K562 (cell line): ENCODE results near the gene KRT81. TPM values are rescaled to one million over a fixed set of nuclear protein-coding genes. Genes with fewer than 3 reads are reported as not detected.

Experiments
- ATAC-seq: fragments of 200-7000 bp; cut with Tn5 transposase; 3 replicates; pipeline ENCODE4 v1.9.1; 2020; ENCODE audit warnings: moderate library complexity
- Bru-seq: library from RNA; stranded (reverse); fragments of 400-500 nt; gene quantifications from one replicate; lab custom pipeline; 2021; lab: Mats Ljungman, UMichigan
- BruChase-seq, 2 experiments: library from RNA; stranded (reverse); fragments of 400-500 nt; gene quantifications; one replicate each; lab custom pipeline; 2021; lab: Mats Ljungman, UMichigan
- BruUV-seq: library from RNA; stranded (reverse); fragments of 400-500 nt; replicated peaks from 2 replicates; lab custom pipeline; 2021; lab: Mats Ljungman, UMichigan
- CTCF ChIA-PET: fragments of 300-600 bp; formaldehyde crosslinking; extraction: SDS; loops from one replicate; lab custom pipeline; 2021; ENCODE audit warnings: low intra/inter-chr PET ratio; lab: Yijun Ruan, JAX
- POLR2A ChIA-PET: fragments of 300-600, 350-650 bp; sonication (Branson Sonifier 250); formaldehyde crosslinking; extraction: SDS; loops from one replicate; lab custom pipeline; 2021; ENCODE audit warnings: antibody characterized with exemption, inconsistent platforms; lab: Yijun Ruan, JAX
- DNase-seq, 4 experiments: peaks; one replicate each; pipeline versions ENCODE4 v3.0.0 to v3.0.0-alpha.2; 2011 to 2018; ENCODE audit warnings: low spot score in 3 of 4, mixed read lengths in 3 of 4; ENCODE audit errors: extremely low read depth in 1 of 4
- FAIRE-seq: peaks from 2 replicates; lab custom pipeline; 2011; peaks lifted over from hg19 to GRCh38; lab: Jason Lieb, UNC
- H2AFZ ChIP-seq: 2 replicates; pipeline ENCODE4 v1.6.0; 2011; ENCODE audit warnings: low read depth, low read length, control low read depth, inconsistent platforms
- H3K27ac ChIP-seq: fragments of 200-600 bp; 3 replicates; pipeline ENCODE4 v1.8.0; 2011; ENCODE audit warnings: low read depth, mild to moderate bottlenecking, control low read depth, inconsistent platforms, low read length, moderate library complexity, mixed read lengths; ENCODE audit errors: extremely low read depth
- H3K27me3 ChIP-seq, 2 experiments: fragments of 300-600 bp in 1 of 2; 2 replicates in 1 of 2; 3 replicates in 1 of 2; pipeline versions ENCODE4 v1.6.0 to v1.8.0; 2011; ENCODE audit warnings: inconsistent platforms in 2 of 2, low read length in 2 of 2, mild to moderate bottlenecking in 1 of 2, mixed read lengths in 1 of 2, moderate library complexity in 1 of 2; ENCODE audit not compliant: control insufficient read depth in 2 of 2, insufficient read depth in 2 of 2
- H3K36me3 ChIP-seq: fragments of 300-600 bp; 3 replicates; pipeline ENCODE4 v1.8.0; 2011; ENCODE audit warnings: mild to moderate bottlenecking, low read length, inconsistent platforms; ENCODE audit not compliant: control insufficient read depth, insufficient read depth
- H3K4me1 ChIP-seq, 2 experiments: fragments of 200-600 bp in 1 of 2; replicated peaks in 1 of 2; 2 replicates in 1 of 2; 3 replicates in 1 of 2; pipeline versions ENCODE4 v1.5.1 to v1.8.0; 2011; ENCODE audit warnings: inconsistent platforms in 2 of 2, low read length in 2 of 2, mild to moderate bottlenecking in 1 of 2, mixed read lengths in 1 of 2, moderate library complexity in 1 of 2; ENCODE audit not compliant: control insufficient read depth in 2 of 2, insufficient read depth in 2 of 2
- H3K4me2 ChIP-seq: 2 replicates; pipeline ENCODE4 v1.6.1; 2011; ENCODE audit warnings: low read length, control low read depth, inconsistent platforms, mixed read lengths; ENCODE audit not compliant: insufficient read depth
- H3K4me3 ChIP-seq: fragments of 200-600 bp; sonication (generic), shearing (Covaris generic); 2 replicates; pipeline ENCODE4 v1.5.1; 2016; ENCODE audit warnings: control low read depth, inconsistent platforms
- H3K79me2 ChIP-seq: fragments of 200-600 bp; 3 replicates; pipeline ENCODE4 v1.8.0; 2011; ENCODE audit warnings: low read length, inconsistent platforms; ENCODE audit not compliant: control insufficient read depth, insufficient read depth
- H3K9ac ChIP-seq, 2 experiments: 2 replicates each; pipeline versions ENCODE4 v1.6.0 to v1.6.1; 2011; ENCODE audit warnings: low read depth in 2 of 2, low read length in 2 of 2, control low read depth in 1 of 2, inconsistent platforms in 1 of 2, mild to moderate bottlenecking in 1 of 2, mixed read lengths in 1 of 2; ENCODE audit not compliant: insufficient read depth in 1 of 2
- H3K9me1 ChIP-seq: one replicate; pipeline ENCODE4 v1.6.0; 2011; ENCODE audit warnings: inconsistent platforms, mild to moderate bottlenecking, low read length, moderate library complexity; ENCODE audit not compliant: control insufficient read depth, insufficient read depth
- H3K9me3 ChIP-seq: replicated peaks from 2 replicates; pipeline ENCODE4 v1.5.1; 2011; ENCODE audit warnings: low read depth, low read length, inconsistent platforms; ENCODE audit not compliant: control insufficient read depth, insufficient read depth
- H4K20me1 ChIP-seq: replicated peaks from 2 replicates; pipeline ENCODE4 v1.6.1; 2011; ENCODE audit warnings: low read length, inconsistent platforms, mixed read lengths; ENCODE audit not compliant: control insufficient read depth, insufficient read depth
- AFF4 ChIP-seq: sonication (generic); formaldehyde crosslinking; IDR thresholded peaks from 2 replicates; pipeline ENCODE4 v1.8.0; 2023; ENCODE audit warnings: mild to moderate bottlenecking, missing genetic modification reagents
- ATF1 ChIP-seq, 2 experiments: fragments of 450-650 bp in 1 of 2; IDR thresholded peaks; 2 replicates each; pipeline ENCODE4 v1.6.1; 2016; ENCODE audit warnings: missing compliant biosample characterization in 1 of 2, missing genetic modification characterization in 1 of 2
- CHD1 ChIP-seq: fragments of 200-600 bp; sonication (generic); IDR thresholded peaks from one replicate; pipeline ENCODE4 v1.6.1; 2012; ENCODE audit warnings: mild to moderate bottlenecking, moderate library complexity, low read length, inconsistent platforms
- HMGN3 ChIP-seq: IDR thresholded peaks from 2 replicates; pipeline ENCODE4 v1.6.1; 2011; ENCODE audit warnings: borderline replicate concordance, low read depth, mild to moderate bottlenecking, mixed read lengths, low read length; ENCODE audit not compliant: insufficient read length; ENCODE audit errors: extremely low read depth
- HMGXB4 ChIP-seq: sonication (generic); formaldehyde crosslinking; IDR thresholded peaks from 2 replicates; pipeline ENCODE4 v1.8.1; 2023; ENCODE audit warnings: mild to moderate bottlenecking, missing genetic modification reagents
- KAT8 ChIP-seq: fragments of 450-650 bp; IDR thresholded peaks from 2 replicates; pipeline ENCODE4 v1.6.1; 2016; ENCODE audit warnings: low read depth, mild to moderate bottlenecking
- RBM15 ChIP-seq: fragments of 200-400 bp; formaldehyde crosslinking; IDR thresholded peaks from 2 replicates; pipeline ENCODE4 v1.6.1; 2018; ENCODE audit warnings: mild to moderate bottlenecking, low read length, moderate library complexity; ENCODE audit not compliant: insufficient read depth
- TFAM ChIP-seq: fragments of 250-450 bp; sonication (Bioruptor Pico); conservative IDR thresholded peaks from 2 replicates; pipeline ENCODE4 v1.5.0; 2021; ENCODE audit warnings: mild to moderate bottlenecking, moderate library complexity
- THRB ChIP-seq: fragments of 450-650 bp; formaldehyde crosslinking; conservative IDR thresholded peaks from 2 replicates; pipeline ENCODE4 v1.4.0; 2022; ENCODE audit warnings: mild to moderate bottlenecking, missing genetic modification characterization
- ZC3H8 ChIP-seq: fragments of 450-650 bp; IDR thresholded peaks from 2 replicates; pipeline ENCODE4 v1.6.1; 2017
- ZNF121 ChIP-seq: sonication (generic); formaldehyde crosslinking; conservative IDR thresholded peaks from 2 replicates; pipeline ENCODE4 v1.8.0; 2022; ENCODE audit warnings: missing genetic modification reagents
- WGBS: fragments of 100-300 bp; shearing (Covaris generic); methylation state at CpG from one replicate; pipeline ENCODE4 v1.1.6; 2016; ENCODE audit warnings: low coverage, mixed read lengths; ENCODE audit not compliant: insufficient coverage; ENCODE audit errors: missing lambda C conversion rate; 5-methylcytosine and 5-hydroxymethylcytosine counted together
- in situ Hi-C: fragments of 300-500 bp; cut with MboI; formaldehyde crosslinking; loops from 4 replicates; pipeline ENCODE4 v1.15.0; 2018; ENCODE audit warnings: inconsistent platforms, mixed read lengths
- intact Hi-C: fragments of 100-400 bp; cut with micrococcal nuclease; formaldehyde crosslinking; loops from 2 replicates; pipeline ENCODE4 v1.14.2; 2022
- long read RNA-seq, 3 experiments: library from polyadenylated mRNA in 2 of 3; library from RNA in 1 of 3; unstranded in 2 of 3; stranded (forward) in 1 of 3; transcript quantifications; one replicate each; pipeline ENCODE4 v2.0.0, GENCODE V29; 2019 to 2022
- polyA minus RNA-seq, 3 experiments: library from RNA; depleted of rRNA, polyadenylated mRNA; stranded (reverse); fragments of >200 nt; gene quantifications; 2 replicates each; pipeline ENCODE4 v1.2.3, GENCODE V29; 2011
- polyA plus RNA-seq, 8 experiments: library from polyadenylated mRNA; depleted of rRNA in 4 of 8; stranded (reverse) in 5 of 8; unstranded in 3 of 8; fragments of >200 nt; fragmentation: Nextera tagmentation in 2 of 8; fragmentation: Illumina TruSeq in 1 of 8; extraction: Ambion mirVana in 2 of 8; extraction: Trizol in 1 of 8; gene quantifications; 2 replicates each; pipeline versions ENCODE4 v1.2.1 to v1.2.3, GENCODE V29; 2011 to 2014; ENCODE audit warnings: inconsistent platforms in 1 of 8, missing spikeins in 1 of 8
- total RNA-seq, 7 experiments: library from RNA; depleted of rRNA in 6 of 7; stranded (reverse); fragments of >200 nt in 6 of 7; fragmentation: Illumina TruSeq in 2 of 7; extraction: Trizol in 2 of 7; gene quantifications; 2 replicates each; pipeline versions ENCODE4 v1.2.1 to v1.2.3, GENCODE V29; 2011 to 2021; ENCODE audit warnings: low replicate concordance in 1 of 7

The KRT81 gene
- not detected in 2 replicates for total RNA-seq (2011; cell fraction: chromatin; rRNA removed; ENCODE audit: low replicate concordance)
- not detected in 2 replicates for total RNA-seq (2011; cell fraction: nucleolus; rRNA removed)
- total RNA-seq (2011; cell fraction: nucleoplasm; rRNA removed) = not detected in 2 replicates
- not detected in 2 replicates for total RNA-seq (2014; rRNA removed)
- not detected in 2 replicates for total RNA-seq (2014; rRNA removed; fragmentation: Illumina TruSeq; extraction: Trizol)
- not detected in 2 replicates for total RNA-seq (2015; rRNA removed; fragmentation: Illumina TruSeq; extraction: Trizol)
- 0.25 and 0.27 TPM in 2 replicates for total RNA-seq (2021)
- not detected in 2 replicates for polyA plus RNA-seq (2011; rRNA removed)
- polyA plus RNA-seq (2011; cell fraction: cytosol; rRNA removed) = not detected in 2 replicates
- not detected in 2 replicates for polyA plus RNA-seq (2011; cell fraction: nucleus; rRNA removed)
- polyA plus RNA-seq (2012) = 0.47 TPM in 1 of 2 replicates, not detected in the other
- not detected in 2 replicates for polyA plus RNA-seq (2014; fragmentation: Illumina TruSeq; extraction: Trizol)
- polyA plus RNA-seq (2014; fragmentation: Nextera tagmentation; extraction: Ambion mirVana) = not detected
- polyA plus RNA-seq (2014; rRNA removed) = not detected in 2 replicates
- polyA minus RNA-seq (2011; rRNA and poly(A)+ RNA removed) = not detected in 2 replicates
- not detected in 2 replicates for polyA minus RNA-seq (2011; cell fraction: cytosol; rRNA and poly(A)+ RNA removed)
- polyA minus RNA-seq (2011; cell fraction: nucleus; rRNA and poly(A)+ RNA removed) = not detected in 2 replicates
- Bru-seq, nascent RNA = percentile 31 among the genes with signal in this experiment
- percentile 33 among the genes with signal in this experiment for BruChase-seq, experiment 1, labeled RNA remaining after a 2-hour chase
- BruChase-seq, experiment 2, labeled RNA remaining after a 6-hour chase = percentile 45 among the genes with signal in this experiment
- long read RNA-seq, experiment 1 = 0 reads
- long read RNA-seq, experiment 2 = 0 reads
- long read RNA-seq, experiment 3 = 0 reads

GRCh38 chr12:52291267-52291935 lies at the start of gene KRT81:
TSS of gene KRT81 (minus strand) at chr12:52291534. CDS start at chr12:52291465, 69 bp downstream.
- Histone ChIP-seq H3K27ac (no peak within 1 kb of the TSS), H3K36me3 (no peaks in the 10 kb centered on the region), H4K20me1 (no peaks in the 10 kb centered on the region; the same call in 1 of the 2 replicates), H3K9ac (no peak within 1 kb of the TSS), H2AFZ (no peak within 1 kb of the TSS), H3K4me3 (no peak within 1 kb of the TSS), H3K27me3 (peaks cover 0 to 16% of the 10 kb centered on the region in 2 experiments; a peak in 2 of 5 replicates), H3K9me3 (no peaks in the 10 kb centered on the region), H3K4me2 (no peak within 1 kb of the TSS), H3K9me1 (no peaks in the 10 kb centered on the region), H3K79me2 (no peaks in the 10 kb centered on the region), H3K4me1 (no peaks in the 10 kb centered on the region)
- POLR2A ChIA-PET = no interaction called here
- 0% methylated on average over 11 of the region's 32 CpGs for WGBS
- FAIRE-seq (no peak), DNase-seq (no peak), ATAC-seq (no peak)
- in situ Hi-C loops (no loop called here), intact Hi-C loops (no loop called here)
- no TSS peak for BruUV-seq
- CTCF ChIA-PET = no interaction called here
- TF ChIP-seq CHD1 (no peak), ZC3H8 (no peak), TFAM (CRISPR knock-in tag) (no peak), HMGXB4 (no peak), ZNF121 (CRISPR knock-in tag) (no peak), KAT8 (no peak), RBM15 (no peak), THRB (CRISPR knock-in tag) (no peak), HMGN3 (no peak), AFF4 (no peak), ATF1 (CRISPR knock-in tag; IDR thresholded peaks at IDR 0.05) (no peak), ATF1 (tag; IDR thresholded peaks at IDR 0.05) (no peak)
